GM12801 (cell line): ENCODE data around the gene PDK4.

Experiments used
- CTCF ChIP-seq: IDR thresholded peaks from one replicate; pipeline ENCODE4 v1.5.1; 2011; ENCODE audit warnings: control low read depth; ENCODE audit not compliant: insufficient read length; ENCODE audit errors: extremely low read depth

The PDK4 gene

GRCh38 chr7:95545673-95546072 is 50.6 kb downstream of the PDK4 start:
- no peak for TF ChIP-seq CTCF

GRCh38 chr7:95545007-95545615 is 51.2 kb downstream of the PDK4 start:
- no peak for TF ChIP-seq CTCF

- no peak for TF ChIP-seq CTCF
These were observed 52.1 kb downstream of the PDK4 start for GRCh38 chr7:95544171-95544570.

GRCh38 chr7:95543312-95543711 is 53.0 kb downstream of the PDK4 start:
- no peak for TF ChIP-seq CTCF

- no peak for TF ChIP-seq CTCF
These were observed 56.0 kb downstream of the PDK4 start for GRCh38 chr7:95540366-95540765.

- TF ChIP-seq CTCF, result no peak
These were observed 56.9 kb downstream of the PDK4 start for GRCh38 chr7:95539426-95539825.

GRCh38 chr7:95537468-95537867 is 58.8 kb downstream of the PDK4 start:
- no peak for TF ChIP-seq CTCF
